Ishikawa (cell line): ENCODE measurements around the gene GALNT6.

Experiments
- CEBPB ChIP-seq: IDR thresholded peaks from 2 replicates; pipeline ENCODE4 v1.6.1; 2012
- CREB1 ChIP-seq: IDR thresholded peaks from 2 replicates; pipeline ENCODE4 v1.6.1; 2012; ENCODE audit warnings: low read depth
- EGR1 ChIP-seq: IDR thresholded peaks from 2 replicates; pipeline ENCODE4 v1.6.1; 2012
- EP300 ChIP-seq: IDR thresholded peaks from 2 replicates; pipeline ENCODE4 v1.6.1; 2012; ENCODE audit warnings: borderline replicate concordance
- FOXM1 ChIP-seq: IDR thresholded peaks from 2 replicates; pipeline ENCODE4 v1.6.1; 2012; ENCODE audit warnings: low read depth, borderline replicate concordance
- NFIC ChIP-seq: IDR thresholded peaks from 2 replicates; pipeline ENCODE4 v1.6.1; 2012
- RAD21 ChIP-seq: IDR thresholded peaks from 2 replicates; pipeline ENCODE4 v1.6.1; 2012; ENCODE audit warnings: low read depth
- REST ChIP-seq: IDR thresholded peaks from 2 replicates; pipeline ENCODE4 v1.6.1; 2012; ENCODE audit warnings: low read depth, mild to moderate bottlenecking
- TAF1 ChIP-seq: IDR thresholded peaks from 2 replicates; pipeline ENCODE4 v1.6.1; 2012; ENCODE audit warnings: low read depth, mild to moderate bottlenecking
- TCF12 ChIP-seq: IDR thresholded peaks from 2 replicates; pipeline ENCODE4 v1.6.1; 2012; ENCODE audit warnings: low read depth
- TEAD4 ChIP-seq: IDR thresholded peaks from 2 replicates; pipeline ENCODE4 v1.6.1; 2012
- USF1 ChIP-seq: IDR thresholded peaks from 2 replicates; pipeline ENCODE4 v1.6.1; 2012
- YY1 ChIP-seq: IDR thresholded peaks from 2 replicates; pipeline ENCODE4 v1.6.1; 2012; ENCODE audit warnings: low read depth
- ZBTB7A ChIP-seq: IDR thresholded peaks from 2 replicates; pipeline ENCODE4 v1.6.1; 2012; ENCODE audit warnings: low read depth
- TF ChIP-seq, protein P1 (sequence below): IDR thresholded peaks from 2 replicates; pipeline ENCODE4 v1.6.1; 2012

GALNT6 gene

DNA sequence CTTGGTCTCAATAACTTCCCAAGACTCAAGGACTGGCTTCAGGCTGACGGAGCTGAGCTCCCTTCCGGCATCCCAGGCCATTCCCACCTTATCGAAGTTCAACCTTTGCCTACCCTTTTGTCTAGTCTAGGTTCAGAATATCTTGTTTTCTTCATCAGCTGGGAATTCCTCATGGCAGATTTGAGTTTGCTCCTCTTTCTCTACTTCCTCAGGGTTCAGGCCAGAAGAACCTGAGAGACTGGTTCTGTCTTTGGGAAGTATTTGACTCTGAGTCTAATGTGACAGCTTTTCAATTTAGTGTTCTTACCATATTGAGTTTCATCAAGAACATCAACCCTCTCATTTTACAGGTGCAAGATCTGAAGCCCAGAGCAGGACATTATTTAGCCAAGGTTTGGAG is 69.3 kb downstream of the GALNT6 start:
- TF ChIP-seq CEBPB (no peak), EGR1 (no peak), RAD21 (no peak), YY1 (no peak), EP300 (no peak), FOXM1 (no peak), NFIC (no peak), TCF12 (no peak), TEAD4 (no peak), ZBTB7A (no peak), USF1 (no peak), CREB1 (no peak), REST (no peak), TAF1 (no peak)
- TF ChIP-seq, protein P1, sequence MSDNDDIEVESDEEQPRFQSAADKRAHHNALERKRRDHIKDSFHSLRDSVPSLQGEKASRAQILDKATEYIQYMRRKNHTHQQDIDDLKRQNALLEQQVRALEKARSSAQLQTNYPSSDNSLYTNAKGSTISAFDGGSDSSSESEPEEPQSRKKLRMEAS: no peak

GRCh38 chr12:51320695-51321320 is 70.4 kb downstream of the GALNT6 start:
- TF ChIP-seq TCF12 (no peak), TEAD4 (0 out of 2 replicates have a peak, but pooled peaks have one; percentile 9)

GRCh38 chr12:51320311-51320694 is 70.9 kb downstream of the GALNT6 start:
- TF ChIP-seq FOXM1 (no peak), USF1 (peak; percentile 51; the same call in 1 of the 2 replicates)

DNA sequence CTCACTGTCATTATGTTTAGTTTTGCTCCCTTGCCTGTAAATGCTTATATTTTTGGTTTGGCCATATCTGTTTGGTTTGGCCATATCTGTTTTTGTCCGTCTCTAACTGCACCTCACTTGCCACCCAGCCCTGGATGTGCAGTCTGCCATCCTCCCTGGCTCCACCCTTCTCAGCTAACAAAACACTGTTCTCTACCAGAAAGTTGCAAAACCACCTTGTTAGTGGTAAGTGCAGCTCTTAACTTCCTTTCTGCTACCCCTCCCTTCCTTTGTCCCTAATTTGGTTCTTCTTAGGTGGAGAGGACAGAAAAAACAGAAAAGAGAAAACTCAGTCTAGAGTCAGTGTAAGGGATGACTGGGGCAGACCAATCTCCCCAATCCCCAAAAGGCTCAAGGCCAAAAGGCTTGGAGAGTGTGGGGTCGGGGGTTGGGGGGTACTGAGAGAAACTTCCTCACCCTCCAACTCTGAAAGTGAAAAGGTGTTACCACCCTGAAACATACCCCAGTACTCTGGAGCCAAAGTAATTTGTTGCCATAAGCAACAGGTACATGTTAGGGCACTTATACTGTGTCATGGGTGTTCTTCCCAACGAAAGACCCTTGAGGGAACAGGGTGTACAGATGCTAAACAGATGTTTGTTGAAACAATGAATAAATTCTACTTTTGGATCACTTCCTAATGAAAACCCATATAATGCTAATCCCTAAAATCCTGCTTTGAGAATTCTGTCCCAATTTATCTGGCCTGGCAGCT is 72.2 kb downstream of the GALNT6 start:
- TF ChIP-seq CEBPB (no peak), FOXM1 (no peak), TAF1 (no peak), EGR1 (no peak), TCF12 (no peak), YY1 (no peak), RAD21 (no peak)

- TF ChIP-seq CREB1 (no peak), TCF12 (no peak), EGR1 (no peak), YY1 (no peak)
- TF ChIP-seq, protein P1: no peak
Measured at GRCh38 chr12:51311389-51311788, 79.8 kb downstream of the GALNT6 start.

DNA sequence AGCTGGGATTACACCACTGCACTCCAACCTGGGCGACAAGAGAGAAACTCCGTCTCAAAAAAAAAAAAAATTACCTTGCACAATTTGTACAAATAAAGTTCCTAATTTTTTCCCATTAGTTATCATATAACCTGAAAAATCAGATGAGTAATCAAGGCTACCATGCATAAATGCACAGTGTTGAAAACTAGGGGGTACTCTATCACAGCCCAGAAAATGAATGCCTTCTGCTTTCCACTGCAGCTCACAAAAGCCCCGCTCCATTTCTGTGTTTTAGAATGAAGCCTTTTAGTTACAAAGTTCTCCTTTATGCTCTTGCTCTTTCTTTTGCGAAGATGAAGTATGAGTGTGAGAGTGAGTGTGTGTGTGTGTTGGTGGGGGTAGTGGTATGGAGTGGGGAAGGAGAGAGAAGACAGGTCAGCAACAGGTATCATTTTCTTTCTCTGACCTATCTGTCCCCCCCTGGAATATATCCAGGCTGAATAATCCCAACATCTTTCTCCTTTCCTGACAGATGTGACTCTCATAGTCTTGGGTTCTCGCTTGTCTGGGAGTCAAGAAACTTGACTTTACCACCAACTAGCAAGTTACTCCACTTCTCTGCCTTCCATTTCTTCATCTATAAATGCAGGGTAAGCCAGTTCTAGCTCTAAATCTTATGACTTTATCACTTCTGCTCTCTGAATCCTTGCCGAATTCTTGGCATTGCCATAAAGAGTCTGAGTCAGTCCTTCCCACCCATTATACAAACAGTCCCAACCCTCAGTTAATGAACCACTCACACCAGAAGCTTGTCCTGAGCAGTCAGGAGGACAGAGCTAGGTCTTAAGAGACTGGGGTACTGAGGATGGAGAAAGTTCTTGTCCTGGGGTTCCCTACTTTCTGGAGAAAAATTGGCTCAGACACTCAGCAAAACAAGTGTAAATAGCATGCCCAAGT is 83.3 kb downstream of the GALNT6 start:
- TF ChIP-seq TAF1 (no peak), FOXM1 (no peak), NFIC (no peak), EGR1 (no peak), TEAD4 (no peak)

DNA sequence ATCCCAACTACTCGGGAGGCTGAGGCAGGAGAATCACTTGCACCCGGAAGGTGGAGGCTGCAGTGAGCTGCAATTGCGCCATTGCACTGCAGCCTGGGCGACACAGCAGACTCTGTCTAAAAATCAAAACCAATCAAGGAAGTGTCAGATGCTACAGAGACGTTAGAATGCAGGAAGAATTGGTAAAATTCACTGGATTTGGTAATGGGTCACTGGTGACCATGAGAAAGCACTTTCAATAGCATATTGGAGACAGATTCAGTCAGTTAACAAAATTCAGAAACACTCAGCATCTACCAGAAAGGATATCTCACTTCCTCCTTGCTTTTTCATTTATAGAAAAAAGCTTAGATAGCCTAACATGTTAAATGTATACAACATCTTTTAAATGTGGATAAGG is 84.7 kb downstream of the GALNT6 start:
- TF ChIP-seq TCF12 (no peak), ZBTB7A (no peak), EP300 (no peak), RAD21 (no peak), CEBPB (no peak), YY1 (no peak), CREB1 (no peak), TEAD4 (no peak), REST (no peak), NFIC (no peak), FOXM1 (no peak), TAF1 (no peak), EGR1 (no peak), USF1 (no peak)
- TF ChIP-seq, protein P1: no peak
